ENCODE measurements around the gene AIF1L. TPM values are rescaled to one million over a fixed set of nuclear protein-coding genes. Genes with fewer than 3 reads are reported as not detected.

The AIF1L gene
- total and polyA plus RNA-seq, 2 of the 4 experiments (the other 2 are of a cell fraction) = 0.18 to 0.19 TPM

DNA sequence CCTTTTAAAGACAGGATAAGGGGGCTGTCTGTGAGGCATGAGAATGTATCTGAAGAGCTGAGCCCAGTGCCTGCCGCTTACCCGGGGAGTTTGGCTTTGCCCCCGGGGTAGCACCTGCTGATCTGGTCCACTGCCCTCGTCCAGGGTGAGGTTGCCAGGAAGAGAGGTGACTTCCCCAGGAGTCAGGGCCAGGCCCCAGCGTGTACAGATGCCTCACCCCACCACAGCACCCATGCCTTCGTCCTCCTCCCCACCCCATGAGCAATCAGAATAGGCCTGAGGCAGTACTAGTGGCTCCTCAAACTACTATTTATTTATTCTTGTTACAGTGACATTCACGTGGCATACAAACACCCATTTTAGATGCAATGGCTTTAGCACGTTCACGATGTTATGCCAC, 15.7 kb upstream of the AIF1L start:
- no peak for TF ChIP-seq BHLHE40 (IDR thresholded peaks at IDR 0.05; ENCODE audit: low read depth, low read length)
- no peak for TF ChIP-seq MAFK (IDR thresholded peaks at IDR 0.05; ENCODE audit: low read depth, low read length)
- TF ChIP-seq RFX5 (IDR thresholded peaks at IDR 0.05; ENCODE audit: low read depth, low read length) = no peak
- TF ChIP-seq SMC3 (IDR thresholded peaks at IDR 0.05; ENCODE audit: low read depth, low read length) = no peak
- TF ChIP-seq RCOR1 (IDR thresholded peaks at IDR 0.05; ENCODE audit: insufficient replicate concordance, low read length) = no peak
- no peak for TF ChIP-seq RAD21 (IDR thresholded peaks at IDR 0.05; ENCODE audit: low read length)
- TF ChIP-seq, protein P1, sequence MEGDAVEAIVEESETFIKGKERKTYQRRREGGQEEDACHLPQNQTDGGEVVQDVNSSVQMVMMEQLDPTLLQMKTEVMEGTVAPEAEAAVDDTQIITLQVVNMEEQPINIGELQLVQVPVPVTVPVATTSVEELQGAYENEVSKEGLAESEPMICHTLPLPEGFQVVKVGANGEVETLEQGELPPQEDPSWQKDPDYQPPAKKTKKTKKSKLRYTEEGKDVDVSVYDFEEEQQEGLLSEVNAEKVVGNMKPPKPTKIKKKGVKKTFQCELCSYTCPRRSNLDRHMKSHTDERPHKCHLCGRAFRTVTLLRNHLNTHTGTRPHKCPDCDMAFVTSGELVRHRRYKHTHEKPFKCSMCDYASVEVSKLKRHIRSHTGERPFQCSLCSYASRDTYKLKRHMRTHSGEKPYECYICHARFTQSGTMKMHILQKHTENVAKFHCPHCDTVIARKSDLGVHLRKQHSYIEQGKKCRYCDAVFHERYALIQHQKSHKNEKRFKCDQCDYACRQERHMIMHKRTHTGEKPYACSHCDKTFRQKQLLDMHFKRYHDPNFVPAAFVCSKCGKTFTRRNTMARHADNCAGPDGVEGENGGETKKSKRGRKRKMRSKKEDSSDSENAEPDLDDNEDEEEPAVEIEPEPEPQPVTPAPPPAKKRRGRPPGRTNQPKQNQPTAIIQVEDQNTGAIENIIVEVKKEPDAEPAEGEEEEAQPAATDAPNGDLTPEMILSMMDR (conservative IDR thresholded peaks at IDR 0.05; ENCODE audit: low read depth, low read length) = no peak
- TF ChIP-seq, protein P2, sequence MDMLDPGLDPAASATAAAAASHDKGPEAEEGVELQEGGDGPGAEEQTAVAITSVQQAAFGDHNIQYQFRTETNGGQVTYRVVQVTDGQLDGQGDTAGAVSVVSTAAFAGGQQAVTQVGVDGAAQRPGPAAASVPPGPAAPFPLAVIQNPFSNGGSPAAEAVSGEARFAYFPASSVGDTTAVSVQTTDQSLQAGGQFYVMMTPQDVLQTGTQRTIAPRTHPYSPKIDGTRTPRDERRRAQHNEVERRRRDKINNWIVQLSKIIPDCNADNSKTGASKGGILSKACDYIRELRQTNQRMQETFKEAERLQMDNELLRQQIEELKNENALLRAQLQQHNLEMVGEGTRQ (IDR thresholded peaks at IDR 0.05; ENCODE audit: low read depth, low read length) = no peak
- no TSS peak for BruUV-seq (replicated peaks)
- Histone ChIP-seq H3K4me2 (ENCODE audit: low read depth, low read length) (no peak overlapping the region), H3K9me3 (ENCODE audit: control insufficient read depth, insufficient read depth, low read length) (no peaks in the 10 kb centered on the region), H3K79me1 (ENCODE audit: low read depth in 1 of 2, low read length in 2 of 2) (no peaks in the 10 kb centered on the region), H3K18ac (ENCODE audit: low read depth, low read length) (no peak overlapping the region), H2AFZ (replicated peaks; ENCODE audit: low read length, poor library complexity) (no peak overlapping the region), H3K27ac (ENCODE audit: insufficient read depth, low read length) (no peak overlapping the region), H3K23ac (ENCODE audit: low read depth, low read length) (no peak overlapping the region), H3K4me1 (ENCODE audit: control insufficient read depth, insufficient read depth, low read length) (no peaks in the 10 kb centered on the region), H4K8ac (ENCODE audit: low read depth in 2 of 2, low read length in 2 of 2) (no peak overlapping the region), H3K9ac (ENCODE audit: low read depth, low read length) (no peak overlapping the region), H3K36me3 (ENCODE audit: control insufficient read depth, insufficient read depth, low read length) (no peaks in the 10 kb centered on the region), H2AK9ac (replicated peaks; ENCODE audit: low read depth, low read length, poor library complexity) (no peak overlapping the region), H3K9me1 (ENCODE audit: insufficient read depth, low read length) (no peaks in the 10 kb centered on the region), H2BK120ac (ENCODE audit: low read depth, low read length) (no peak overlapping the region), H2BK5ac (ENCODE audit: low read depth, low read length, poor library complexity, severe bottlenecking) (no peak overlapping the region), H3K14ac (replicated peaks; ENCODE audit: low read depth, low read length) (no peak overlapping the region), H3K27me3 (ENCODE audit: control insufficient read depth, insufficient read depth, low read length) (peaks cover 55% of the 10 kb centered on the region), H2BK20ac (ENCODE audit: low read depth, low read length) (no peak overlapping the region), H4K20me1 (ENCODE audit: insufficient read depth, low read length) (no peaks in the 10 kb centered on the region), H4K91ac (ENCODE audit: insufficient read depth, low read depth, low read length) (no peak overlapping the region), H3K56ac (ENCODE audit: extremely low read depth, insufficient read depth, low read length) (no peak overlapping the region), H2AK5ac (ENCODE audit: low read depth, low read length) (no peak overlapping the region), H2BK15ac (ENCODE audit: low read depth, low read length) (no peak overlapping the region), H3K4me3 (ENCODE audit: insufficient read depth, low read depth, low read length) (no peak overlapping the region), H3K4ac (ENCODE audit: low read depth, low read length) (no peak overlapping the region), H4K5ac (ENCODE audit: low read depth, low read length) (no peak overlapping the region)
- in situ Hi-C loops (cut with MboI; ENCODE audit: low sequenced_read_pairs) (no loop called here), intact Hi-C loops (cut with micrococcal nuclease) (no loop called here), dilution Hi-C loops (cut with HindIII; ENCODE audit: low sequenced_read_pairs, unreplicated experiment) (no loop called here)
- ChIA-PET CTCF (no interaction called here), POLR2A (ENCODE audit: unreplicated experiment) (no interaction called here)
- ATAC-seq (ENCODE audit: low read depth) (no peak), DNase-seq (no peak)
- 66% methylated on average over 3 of the region's 9 CpGs; no CpG with 5 or more reads in 1 of the 2 experiments for WGBS, 2 experiments (ENCODE audit: extremely low coverage in 2 of 2, insufficient read length in 1 of 2)

All from IMR-90 (cell line).